HG02943 (cell line): ENCODE data around the gene STKLD1.
"Not testable (repeated sequence)": the region's sequence is repeated elsewhere in the genome, so short reads cannot be mapped to it uniquely, and the experiment has no call there.

Source experiments
- ATAC-seq: cut with Tn5 transposase; IDR thresholded peaks from one replicate; pipeline ENCODE4 v1.9.1; 2021; ENCODE audit warnings: mild to moderate bottlenecking, low read depth, moderate library complexity; ENCODE audit not compliant: unreplicated experiment

The STKLD1 gene

DNA sequence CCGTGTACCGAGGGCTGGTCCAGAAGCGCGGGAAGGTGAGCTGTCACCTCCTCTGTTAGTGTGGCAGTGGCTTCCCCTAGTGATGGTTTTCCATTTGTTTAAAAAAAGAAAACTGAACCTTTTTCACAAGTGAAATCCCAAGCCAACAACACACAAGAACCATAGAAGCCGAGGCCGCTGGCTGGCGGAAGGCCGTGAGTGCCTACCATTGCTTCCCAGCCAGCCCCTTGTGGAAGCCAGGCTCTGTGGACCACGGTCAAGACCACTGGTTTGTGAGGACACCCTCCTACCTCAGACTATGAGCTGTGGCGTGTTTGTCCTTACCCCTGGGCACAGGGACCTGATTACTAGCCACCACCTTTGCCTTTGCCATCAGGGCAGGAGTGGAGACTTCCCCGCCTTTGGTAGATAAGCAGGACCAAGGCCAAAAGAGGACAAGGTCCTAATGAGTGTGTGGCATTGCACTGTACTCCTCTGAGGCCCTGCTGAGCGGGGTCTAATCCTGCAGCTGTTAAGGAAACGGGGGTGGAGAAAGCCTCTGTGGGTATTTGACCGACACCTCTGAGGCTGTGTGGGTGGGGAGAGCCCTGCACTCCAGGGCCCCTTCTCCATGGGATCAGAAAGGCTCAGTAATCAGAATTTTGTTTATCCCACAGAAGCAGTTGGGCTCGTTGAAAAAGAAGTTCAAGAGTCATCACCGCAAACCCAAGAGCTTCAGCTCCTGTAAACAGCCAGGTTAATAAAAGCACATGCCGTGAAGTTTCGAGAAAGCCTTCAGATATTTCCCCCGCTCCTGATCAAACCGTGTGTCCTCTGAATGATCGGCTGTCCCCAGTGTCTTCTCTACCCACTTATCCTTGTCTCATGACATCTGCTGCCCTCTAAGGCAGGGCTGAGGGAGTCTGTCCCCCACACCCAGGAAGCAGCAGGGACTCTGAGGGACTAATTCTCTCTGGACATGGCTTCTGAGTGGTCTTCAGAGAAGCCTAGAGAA, 15.5 kb upstream of the STKLD1 start:
- ATAC-seq = no peak

DNA sequence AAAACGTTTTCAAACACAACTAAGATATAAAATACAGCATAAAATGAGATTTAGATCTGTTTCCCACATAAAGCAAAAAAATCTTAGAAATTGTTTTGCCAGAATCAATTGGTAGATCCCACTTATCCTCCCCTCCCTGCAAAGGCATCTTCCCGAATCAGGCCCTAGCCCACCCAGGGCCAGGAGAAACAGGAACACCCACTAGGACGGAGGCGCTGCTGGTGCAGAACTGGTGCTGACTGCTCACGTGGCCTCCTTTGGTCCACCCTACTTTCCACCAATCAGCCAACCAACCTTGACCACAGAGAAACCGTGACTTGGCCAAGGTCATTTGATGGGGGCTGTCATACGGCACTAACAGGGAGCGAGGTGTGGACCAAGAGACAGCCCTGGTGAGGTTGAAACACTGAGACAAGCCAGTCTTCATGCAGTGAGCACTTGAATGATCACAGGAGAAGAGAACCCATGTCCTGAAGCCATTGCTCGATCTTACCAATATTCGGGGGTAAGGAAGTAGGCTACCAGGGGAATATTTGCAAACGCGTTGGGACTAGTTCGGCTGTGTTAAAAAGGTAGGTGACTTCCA, 14.6 kb upstream of the STKLD1 start:
- ATAC-seq = no peak

DNA sequence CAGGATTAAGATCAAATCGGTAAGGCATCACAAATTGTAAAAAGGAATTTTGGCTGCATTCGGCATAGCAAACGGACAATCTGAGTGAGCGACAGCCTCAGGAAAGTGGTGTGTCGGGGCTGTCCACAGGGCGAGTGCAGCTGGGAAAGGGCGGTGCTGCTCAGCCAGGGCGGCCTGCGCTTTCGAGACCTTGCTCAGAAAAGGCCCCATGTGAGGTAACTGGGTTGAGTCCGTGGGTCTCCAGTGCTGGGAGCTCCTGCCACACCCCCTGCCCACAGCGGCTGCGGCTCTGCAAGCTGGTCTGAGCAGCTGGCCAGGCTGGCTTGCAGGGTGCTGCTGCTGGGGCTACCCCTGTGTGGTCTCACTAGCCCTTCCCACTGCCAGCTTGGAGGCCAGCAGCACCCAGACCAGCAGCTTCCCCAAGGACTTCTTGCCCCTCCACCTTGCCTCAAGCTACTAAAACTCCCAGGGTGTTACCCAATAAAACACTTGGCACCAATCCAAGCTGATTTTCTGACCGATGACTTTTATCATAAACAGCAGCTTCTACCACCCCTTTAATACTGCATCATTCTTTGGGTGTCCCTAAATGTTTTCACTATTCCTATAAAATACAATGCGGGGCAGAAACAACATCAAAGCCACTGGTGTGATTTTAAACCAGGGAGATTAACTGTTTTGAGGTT, 13.7 kb upstream of the STKLD1 start:
- ATAC-seq = no peak

DNA sequence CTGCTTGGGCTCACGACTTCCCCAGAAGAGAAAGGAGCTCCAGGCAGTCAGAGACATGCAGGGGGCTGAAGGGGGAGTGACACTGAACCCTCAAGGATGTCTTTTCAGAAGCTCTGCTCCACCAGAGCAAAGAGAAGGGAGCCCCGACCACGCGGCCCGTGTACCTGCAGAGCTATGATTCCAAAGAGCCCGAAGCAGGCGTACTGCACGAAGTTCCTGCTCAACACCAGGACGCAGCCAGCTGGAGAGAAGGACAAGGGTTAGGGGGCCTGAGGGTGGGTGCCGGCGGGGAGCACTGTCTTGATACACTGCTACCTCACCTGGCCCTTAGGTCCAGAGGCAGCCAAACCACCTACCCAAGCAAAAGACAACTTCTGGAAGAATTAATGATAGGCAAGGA, 9.7 kb upstream of the STKLD1 start:
- no peak for ATAC-seq

DNA sequence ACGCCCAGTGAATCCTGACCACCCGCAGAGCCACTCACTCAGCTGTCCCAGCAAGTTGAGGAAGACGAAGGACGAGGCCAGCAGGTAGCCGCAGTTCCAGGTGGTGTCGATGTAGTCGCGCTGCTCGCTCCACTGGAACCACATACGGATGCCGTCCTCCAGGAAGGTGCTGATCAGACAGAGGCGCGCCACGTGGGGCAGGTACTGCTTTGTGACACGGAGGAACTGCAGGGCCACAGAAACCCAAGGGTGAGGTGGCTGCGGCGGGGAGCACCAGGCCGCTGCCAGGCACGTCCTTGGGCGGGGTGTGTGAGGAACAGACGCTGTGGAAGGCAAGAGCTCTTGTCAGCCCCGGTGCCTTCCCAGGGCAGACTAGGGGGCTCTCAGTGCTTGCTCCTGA, 8.9 kb upstream of the STKLD1 start:
- ATAC-seq = no peak

DNA sequence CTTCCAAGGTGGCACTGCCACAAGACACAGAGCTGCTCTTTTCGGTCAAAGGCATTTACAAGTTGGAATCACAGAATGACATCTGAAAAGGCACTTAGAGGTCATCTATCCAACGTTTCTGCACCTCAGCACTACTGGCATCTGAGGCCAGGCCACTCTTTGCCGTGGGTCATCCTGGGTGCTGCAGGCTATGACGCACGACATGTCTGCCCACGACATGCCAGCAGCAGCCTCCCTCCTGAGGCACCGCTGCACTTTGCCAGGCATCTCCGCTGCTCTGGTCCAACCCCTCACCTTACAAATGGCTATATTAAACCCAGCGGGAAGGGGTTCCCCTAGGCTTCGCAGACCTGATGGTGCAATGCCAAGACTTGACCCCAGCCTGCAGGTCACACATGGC, 8.4 kb upstream of the STKLD1 start:
- no peak for ATAC-seq

DNA sequence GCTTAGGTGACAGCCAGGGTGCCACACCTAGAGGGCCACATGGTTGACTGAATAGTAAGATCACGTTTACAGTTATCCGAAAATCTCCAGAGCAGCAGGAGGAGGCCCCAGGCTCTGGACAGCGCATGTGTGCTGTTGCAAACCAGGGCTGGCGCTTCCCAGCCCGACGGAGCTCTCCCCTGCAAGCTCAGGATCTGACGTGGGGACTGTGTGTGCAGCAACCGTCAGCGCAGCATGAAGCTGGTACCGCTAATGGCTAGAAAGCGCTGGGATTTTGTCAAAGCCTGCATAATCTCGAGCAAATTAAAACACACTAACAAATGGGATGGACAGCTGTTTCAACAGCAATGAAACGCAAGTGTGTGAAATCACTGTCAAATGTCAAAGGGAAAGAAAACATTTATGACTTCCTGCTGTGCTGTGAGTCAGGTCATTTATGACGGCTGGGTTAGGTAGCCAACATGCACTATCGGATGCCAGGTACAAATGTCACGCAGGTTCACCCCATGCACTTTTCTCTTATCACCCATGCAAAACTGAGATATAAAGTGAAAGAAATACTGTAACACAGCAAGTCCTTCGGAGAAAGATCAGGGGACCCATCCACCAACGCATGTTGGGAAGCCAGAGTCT, 7.8 kb upstream of the STKLD1 start:
- no peak for ATAC-seq

DNA sequence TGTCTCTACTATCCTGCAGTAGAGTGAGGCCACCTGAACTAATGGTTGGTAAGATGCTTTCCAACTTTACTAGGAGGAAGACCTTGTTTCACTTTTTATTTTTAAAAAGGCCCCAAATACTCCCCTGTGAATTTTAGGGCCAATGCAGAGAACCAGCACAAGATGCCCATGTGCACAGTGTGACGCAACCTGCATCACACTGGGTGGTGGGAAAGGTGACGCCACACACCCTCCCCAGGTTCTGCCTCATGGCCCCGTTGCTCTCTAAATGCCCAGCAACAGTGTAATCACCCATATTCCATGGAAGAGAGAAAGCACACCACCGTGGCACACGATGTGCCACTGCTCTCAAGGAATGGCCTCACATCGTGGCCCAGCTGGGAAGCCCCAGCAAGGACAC, 6.7 kb upstream of the STKLD1 start:
- ATAC-seq = no peak

DNA sequence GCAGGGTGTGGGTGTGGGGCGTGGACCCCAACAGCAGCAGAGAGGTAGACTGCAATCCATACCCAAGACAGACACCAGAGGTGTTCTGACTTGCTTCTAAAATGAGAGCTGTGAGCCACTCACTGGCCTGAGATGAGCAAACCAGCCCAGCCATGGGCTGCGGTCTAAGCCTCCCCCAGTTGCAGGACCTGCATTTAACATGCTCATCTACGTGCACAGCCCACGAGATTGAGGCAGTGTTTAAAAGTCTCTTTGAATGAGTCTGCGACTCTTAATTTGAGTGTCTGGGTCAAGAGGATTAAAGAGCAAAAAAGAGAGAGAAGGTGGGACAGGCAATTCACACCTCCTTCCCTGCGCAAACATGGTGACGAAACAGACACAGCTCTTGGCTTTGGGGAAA, 6.2 kb upstream of the STKLD1 start:
- ATAC-seq = no peak

DNA sequence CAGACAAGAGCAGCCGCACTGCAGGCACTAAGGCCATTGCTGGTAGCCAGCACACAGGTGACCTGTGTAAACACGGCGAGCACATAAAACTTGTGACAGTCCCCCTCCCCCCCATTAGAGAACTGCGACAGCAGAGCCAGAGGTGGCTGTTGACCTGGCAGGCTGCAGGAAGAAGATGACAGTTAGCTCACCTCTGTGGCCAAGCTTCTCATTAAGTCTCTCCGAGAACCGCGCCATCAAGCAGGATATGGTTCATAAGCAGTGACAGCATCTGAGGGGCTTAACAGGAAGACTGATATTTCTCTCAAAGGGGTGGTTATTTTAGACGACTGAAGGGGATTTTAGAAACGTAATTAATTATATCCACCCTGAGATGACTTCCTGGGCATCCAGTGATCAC, 5.5 kb upstream of the STKLD1 start:
- ATAC-seq = no peak

DNA sequence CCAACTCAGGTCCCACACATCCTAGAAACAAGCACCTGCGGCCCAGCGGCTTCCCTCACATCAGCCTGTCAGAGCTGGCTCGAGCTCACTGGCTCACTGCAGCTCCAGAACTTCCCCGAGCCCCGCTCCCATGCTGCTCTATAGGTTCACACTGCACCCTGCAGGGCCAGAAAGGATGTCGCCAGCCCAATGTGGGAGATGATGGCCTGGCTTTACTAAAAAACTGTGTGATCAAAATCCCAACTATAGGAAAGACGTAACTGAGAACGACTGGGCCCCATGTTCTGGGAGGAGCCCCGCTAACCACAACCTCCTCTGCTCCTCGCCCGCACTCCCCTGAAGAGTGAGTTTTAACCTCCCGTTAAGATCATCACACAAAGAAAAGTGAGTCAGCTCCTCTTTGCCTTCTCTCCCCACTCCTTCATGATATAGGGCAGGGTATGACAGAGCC, 4.9 kb upstream of the STKLD1 start:
- ATAC-seq = no peak

DNA sequence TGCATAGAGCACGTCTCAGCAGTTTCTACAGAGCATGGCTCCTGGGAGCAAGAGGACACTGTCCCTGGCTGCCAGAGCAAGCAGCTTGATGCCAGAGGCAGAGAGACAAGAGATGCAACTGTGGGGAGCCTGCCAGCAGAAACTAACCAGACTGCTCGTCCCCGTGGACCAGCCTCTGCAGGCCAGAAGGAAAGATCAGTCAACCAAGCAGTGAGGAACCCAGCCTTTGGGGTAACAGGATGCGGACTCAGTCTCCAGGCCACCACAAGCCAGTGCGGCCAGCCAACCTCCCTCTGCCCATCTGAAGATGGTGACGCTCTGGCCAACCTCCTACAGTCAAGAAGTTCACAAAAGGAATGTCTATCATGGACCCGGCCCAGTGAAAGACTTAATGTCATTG, 4.0 kb upstream of the STKLD1 start:
- ATAC-seq = no peak

DNA sequence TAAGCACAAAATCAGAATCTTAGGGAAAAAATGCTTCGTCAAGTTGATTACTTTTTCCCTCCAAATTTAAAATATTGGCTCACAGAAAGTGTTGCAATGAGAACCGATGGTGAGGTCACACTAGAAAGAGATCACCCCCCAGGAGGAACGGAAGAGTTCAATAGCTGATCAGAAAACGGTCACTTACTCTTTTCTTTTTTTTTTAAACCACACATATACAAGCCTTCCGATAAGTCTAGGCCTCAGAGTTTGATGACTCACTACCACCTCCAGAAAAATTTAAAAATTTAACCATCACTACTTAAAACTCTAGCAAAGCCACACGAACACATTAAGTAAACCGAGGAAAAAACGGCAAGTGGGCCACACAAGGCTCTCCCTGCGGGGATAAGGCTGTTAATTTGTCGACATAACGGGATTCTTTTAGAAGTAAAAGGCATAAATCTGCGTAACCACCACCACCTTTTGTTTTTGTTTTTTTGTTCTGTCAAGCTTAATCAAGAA, 1.5 kb upstream of the STKLD1 start:
- no peak for ATAC-seq

DNA sequence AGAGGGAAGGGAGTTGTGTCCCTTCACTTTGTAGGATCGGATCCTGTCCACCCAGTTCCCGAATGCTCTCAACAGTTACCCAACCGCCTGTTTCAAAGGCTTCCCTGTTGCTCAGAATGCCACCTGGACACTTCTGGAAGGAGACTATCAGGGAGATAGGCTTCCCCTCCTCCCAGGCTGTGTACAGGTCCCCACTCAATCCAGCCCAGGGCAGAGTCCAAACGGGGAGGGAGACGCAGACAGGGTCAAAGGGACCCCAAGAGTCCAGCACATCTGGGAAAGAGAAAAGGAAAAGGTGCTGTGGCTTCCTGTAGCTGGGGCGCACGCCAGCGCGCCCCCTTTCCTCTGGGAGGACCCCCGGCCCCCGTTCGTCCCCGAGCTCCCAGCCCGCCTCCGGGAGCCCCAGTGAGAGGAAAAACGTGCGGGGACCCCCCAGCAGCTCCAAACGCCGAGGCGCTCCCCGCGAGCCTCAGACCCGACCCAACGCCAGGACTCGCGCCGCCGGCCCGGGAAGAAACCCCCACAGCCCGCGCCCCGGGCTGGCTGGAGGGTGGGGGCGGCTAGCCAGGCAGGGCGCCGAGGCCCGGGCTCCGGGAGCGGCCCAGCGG, 946 bp upstream of the STKLD1 start:
- peak; percentile 28 for ATAC-seq

DNA sequence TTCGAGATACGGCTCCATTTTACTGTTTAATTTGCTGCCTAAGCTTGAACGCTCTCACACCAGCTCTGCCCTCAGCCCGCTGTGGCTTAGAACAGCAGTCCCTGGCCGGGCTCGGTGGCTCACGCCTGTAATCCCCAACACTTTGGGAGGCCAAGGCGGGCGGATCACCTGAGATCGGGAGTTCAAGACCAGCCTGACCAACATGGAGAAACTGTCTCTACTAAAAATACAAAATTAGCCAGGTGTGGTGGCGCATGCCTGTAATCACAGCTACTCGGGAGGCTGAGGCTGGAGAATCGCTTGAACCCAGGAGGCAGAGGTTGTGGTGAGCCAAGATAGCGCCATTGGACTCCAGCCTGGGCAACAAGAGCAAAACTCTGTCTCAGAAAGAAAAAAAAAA, 1.1 kb downstream of the STKLD1 start:
- ATAC-seq = not testable (repeated sequence)

DNA sequence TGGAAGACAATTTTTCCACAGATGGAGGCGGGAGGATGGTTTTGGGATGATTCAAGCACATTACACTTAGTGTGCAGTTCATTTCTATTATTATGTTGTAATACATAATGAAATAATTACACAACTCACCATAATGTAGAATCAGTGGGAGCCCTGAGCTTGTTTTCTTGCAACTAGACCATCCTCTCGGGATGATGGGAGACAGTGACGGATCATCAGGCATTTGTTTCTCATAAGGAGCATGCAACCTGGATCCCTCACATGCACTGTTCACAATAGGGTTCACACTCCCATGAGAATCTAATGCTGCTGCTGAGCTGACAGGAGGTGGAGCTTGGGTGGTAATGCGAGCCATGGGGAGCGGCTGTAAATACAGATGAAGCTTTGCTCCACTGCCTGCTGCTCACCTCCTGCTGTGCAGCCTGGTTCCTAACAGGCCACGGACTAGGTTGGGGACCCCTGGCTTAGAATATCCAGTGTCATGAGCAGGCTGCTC, 1.6 kb downstream of the STKLD1 start:
- no peak for ATAC-seq

DNA sequence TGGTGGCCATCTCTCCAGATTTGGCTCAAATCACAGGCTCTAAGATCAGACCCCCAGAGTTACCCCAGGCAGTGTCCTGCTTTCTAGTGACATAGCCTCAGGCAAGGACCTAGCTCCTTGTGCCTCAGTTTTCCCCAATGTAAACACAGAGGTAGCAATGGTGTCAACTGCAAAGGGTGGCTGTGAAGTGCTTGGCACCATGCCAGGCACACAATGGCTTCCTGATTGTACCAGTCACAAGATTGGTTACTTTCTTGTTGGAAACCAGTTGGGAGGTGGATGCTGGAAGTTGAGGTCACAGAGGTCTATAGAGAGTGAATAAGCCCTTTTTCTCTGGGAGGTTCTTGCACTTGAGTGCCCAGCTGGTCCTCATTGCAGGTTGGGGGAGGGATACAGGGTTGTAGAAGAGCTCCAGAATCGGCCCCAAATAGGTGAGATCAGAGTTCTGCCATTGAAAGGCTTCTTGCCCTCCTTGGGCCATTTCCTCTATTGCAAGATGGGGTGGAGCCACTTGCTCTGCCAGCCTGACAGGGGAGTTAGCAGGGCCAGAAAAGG, 2.3 kb downstream of the STKLD1 start:
- ATAC-seq = no peak

DNA sequence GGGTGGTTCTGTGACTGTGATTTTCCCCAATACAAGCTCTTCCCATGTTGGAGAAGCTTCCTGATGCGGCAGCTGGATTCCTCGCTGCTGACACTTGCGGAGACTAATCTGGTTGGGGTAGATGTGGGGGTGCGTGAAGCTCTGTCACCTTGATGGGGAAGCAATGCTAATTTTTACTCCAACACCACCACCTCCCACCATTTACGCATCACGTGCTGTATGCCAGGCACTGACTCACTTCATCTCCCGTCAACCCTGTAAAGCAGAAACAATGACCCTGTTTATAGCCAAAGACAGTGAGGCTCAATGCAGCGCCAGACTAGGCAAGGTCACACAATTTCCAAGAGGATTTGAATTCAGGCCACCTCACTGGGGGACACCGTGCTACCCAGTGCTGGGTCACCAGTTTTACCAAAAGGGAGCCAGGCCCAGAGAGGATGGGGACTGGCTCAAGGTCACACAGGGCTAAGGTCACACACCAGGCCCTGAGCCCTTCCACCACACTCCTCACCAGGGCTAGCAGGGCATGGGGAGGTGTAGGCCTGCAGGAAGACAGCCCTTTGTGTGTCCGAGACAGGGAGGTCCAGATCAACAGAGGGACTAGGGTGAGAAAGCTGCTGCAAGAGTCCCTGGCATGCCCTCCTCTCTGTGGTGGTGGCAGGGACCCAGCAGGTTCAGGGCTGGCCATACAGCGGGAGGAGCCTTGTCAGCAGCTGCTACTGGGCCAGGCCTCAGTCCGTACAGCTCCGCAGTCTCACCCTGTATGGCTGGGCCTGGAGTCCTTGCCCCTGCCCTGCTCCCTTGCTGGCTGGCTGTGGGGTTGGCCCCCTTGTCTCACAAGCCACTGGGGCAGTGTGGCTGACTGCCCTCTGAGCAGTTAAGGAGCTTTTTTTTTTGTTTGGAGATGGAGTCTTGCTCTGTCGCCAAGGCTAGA, 3.3 kb downstream of the STKLD1 start:
- ATAC-seq = no peak

DNA sequence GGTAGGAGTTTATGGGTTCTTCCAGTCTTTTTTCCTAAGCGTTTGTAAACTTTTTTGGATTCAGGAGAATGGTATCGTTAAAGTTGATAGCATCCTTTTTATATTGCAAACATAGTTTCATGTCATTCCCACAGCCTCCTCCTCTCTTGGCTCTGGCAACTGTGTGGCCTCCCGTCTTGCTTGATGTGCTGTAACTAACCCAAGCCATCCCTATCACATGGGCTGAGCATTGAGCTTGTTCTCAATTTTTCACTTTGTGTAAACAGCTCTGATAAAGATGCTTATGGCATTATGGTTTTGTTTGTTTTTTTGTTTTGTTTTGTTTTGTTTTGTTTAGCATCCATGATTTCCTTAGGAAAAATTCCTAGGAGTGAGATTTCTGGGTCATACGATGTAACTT, 4.6 kb downstream of the STKLD1 start:
- no peak for ATAC-seq
